GM19468 (cell line): Measurements from ENCODE around the gene DEPDC7.

Experiments used
- ATAC-seq: cut with Tn5 transposase; IDR thresholded peaks from one replicate; pipeline ENCODE4 v1.9.1; 2021; ENCODE audit warnings: mild to moderate bottlenecking, moderate library complexity, moderate number of reproducible peaks; ENCODE audit not compliant: unreplicated experiment; ENCODE audit errors: extremely low read depth

Gene DEPDC7

DNA sequence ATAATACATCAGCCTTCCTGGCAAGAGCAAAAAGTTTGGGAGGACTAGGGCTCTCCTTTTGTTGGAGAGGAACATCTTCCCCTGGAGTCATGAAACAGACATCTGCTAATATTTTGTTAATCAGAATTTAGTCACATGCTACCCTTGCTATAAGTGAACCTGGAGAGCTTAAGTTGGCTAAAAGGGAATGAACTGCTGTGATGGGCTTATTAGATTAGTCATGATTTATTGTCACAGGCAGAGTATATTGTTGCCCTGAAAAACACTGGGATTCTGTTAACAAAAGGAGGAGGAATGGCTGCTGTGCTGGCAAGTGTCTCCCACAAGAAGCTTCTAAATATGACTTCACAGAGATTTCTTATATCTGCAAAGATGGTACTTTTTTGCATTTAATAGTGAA is 39.7 kb downstream of the DEPDC7 start:
- no peak for ATAC-seq

DNA sequence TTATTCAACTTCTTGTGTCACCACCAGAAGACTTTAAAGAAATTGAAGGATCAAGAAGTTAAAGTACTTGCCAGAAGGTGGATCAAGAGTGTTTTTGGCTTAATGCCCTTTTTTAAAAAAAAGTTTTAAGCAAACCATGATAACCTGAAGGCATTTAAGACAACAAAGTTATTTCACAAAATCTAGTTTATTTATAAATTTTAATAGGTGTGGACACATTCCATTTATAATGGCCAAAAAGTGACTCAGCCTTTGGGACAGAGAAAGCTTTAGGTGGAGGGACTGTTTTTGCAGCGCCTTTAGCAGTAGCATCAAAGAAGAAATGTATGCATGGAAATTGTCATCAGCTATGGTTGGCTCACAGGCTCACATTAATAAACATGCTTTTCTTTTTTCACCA is 41.6 kb downstream of the DEPDC7 start:
- ATAC-seq = no peak

DNA sequence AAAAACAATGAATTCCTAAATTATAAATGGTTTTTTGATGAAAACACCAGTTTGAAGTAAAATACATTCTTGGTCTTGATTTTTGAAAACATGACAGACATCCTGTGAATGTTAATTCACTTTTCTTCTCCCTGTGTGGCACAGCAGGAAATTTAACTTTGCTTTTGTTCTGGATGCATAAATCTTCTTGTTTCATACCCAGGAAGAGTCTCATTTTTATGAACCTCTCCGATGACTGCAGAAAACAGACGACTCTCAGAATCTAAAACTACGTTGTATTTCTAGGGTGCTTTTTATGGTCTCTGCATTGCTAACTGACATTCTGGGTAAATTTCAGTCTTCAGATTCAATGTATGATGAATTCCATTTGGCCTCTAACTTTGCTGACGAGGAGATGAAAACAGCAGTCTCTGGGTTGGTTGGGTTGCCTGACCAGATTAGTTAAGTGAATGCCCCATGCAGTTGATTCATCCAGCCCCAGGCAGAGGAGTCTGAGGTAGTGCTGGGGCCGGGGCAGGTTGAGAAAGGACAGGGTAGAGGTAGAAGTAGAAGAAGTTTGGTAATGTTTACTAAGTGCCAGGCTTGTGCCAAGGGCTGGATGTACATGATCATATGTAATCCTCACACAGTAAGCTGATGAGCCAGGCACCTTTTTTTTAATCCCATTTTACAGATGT is 43.8 kb downstream of the DEPDC7 start:
- no peak for ATAC-seq

DNA sequence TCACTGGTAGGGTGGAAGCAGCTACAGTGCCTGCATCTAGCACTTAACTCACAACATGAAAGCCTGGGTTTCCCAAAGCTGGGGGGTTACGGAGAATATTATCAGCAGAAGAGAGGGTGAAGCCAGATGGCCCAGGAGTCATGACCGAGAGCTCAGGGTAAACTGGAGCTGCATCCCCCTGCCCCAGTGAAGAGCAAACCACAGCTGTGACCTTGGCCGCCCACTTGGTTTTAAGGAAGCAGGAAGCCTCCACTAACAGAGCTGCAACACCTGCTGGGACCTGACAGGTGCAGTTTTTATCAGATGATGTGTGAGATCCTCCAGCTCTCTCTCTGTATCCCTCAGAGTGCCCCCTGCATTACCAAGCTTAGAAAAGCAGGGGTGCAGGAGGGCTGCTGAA is 44.6 kb downstream of the DEPDC7 start:
- no peak for ATAC-seq

DNA sequence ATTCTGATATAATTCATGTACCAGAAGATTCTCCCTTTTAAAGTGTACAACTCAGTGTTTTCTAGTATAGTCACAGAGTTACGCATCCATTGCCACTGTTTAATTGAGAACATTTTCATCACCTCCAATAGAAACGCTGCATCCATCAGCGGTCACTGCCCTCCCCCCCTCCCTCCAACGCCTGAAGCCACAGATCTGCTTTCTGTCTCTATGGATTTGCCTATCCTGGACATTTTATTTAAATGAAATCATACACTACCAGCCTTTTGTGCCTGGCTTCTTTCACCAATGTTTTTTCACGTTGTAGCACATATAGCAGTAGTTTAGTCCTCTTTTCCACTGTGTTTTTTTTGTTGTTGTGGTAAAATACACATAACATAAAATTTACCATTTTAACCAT is 46.5 kb downstream of the DEPDC7 start:
- no peak for ATAC-seq

DNA sequence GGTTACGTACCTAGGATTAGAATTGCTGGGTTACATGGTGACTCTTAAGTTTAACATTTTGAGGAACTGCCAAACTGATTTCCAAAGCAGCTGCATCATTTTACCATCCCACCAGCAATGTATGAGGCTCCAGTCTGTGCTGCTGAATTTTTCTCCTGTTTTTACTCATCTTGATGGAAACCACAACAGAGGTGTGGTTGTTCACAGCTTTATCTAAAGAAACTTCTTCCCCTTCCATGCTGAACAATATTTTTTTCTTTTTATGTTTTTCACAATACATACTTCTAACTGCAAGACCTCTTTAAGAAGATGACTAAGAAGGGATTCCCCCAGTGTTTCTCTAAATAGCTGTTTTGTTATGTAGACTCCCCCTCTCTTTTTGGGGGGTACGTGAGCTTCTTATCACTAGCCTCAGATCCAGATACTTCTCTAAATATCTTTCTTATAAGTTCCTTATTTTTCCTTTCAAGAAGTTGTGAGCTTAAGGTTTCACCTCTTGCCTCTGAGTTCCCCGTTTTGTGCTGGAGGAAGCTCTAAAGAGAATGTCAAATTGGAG is 47.7 kb downstream of the DEPDC7 start:
- ATAC-seq = no peak

DNA sequence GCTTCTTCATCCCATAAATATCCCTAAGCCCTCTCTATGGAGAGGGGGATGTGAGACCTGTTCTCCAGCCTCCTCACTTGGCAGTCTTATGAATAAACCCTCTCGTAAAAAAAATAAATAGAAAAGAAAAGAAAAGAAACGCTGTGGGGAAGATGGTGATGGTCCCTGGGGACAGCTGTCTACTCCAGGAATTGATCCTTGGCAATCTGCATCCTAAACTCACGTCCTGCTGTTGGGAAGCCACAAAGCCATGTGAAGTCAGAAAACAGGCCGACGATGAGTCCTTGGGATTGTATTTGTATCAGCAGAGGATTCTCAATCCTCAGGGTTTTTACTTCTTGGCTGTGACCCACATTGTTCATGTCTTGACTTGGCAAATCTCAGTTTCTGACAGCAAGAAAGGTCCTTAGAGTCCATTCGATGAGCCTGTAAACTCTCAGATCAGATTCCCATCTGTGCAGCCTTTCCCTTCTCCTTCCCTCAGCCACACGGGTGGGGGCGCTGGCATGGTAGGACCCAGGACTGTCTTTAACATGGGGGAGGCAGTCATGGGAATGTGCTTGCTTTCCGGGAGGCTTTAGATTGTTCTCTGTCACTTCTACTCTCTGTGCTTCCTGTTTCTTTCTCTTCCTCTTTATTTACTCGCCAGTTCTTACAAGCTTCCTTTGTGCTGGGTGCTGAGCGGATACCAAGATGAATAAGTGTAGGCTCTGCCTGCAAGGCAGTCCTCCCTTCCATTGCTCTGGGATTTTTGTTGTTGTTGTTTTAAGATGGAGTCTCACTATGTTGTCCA is 48.6 kb downstream of the DEPDC7 start:
- no peak for ATAC-seq

DNA sequence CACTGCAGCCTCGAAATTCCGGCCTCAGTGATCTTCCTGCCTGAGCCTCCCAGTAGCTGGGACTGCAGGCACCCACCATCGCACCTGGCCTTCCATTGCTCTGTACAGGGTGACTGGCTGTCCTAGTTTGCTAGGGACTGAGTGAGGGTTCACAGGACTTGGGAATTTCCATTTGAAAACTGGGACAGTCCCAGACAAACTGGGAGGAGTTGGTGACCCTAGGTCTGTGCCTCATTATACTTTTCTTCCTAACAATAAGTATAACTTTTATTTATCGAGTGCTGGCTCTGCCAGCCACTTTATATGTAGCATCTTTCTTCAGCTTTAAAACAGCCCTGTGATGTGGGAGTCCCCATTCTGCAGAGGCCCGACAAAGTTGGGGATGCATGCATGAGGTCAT is 49.2 kb downstream of the DEPDC7 start:
- no peak for ATAC-seq

DNA sequence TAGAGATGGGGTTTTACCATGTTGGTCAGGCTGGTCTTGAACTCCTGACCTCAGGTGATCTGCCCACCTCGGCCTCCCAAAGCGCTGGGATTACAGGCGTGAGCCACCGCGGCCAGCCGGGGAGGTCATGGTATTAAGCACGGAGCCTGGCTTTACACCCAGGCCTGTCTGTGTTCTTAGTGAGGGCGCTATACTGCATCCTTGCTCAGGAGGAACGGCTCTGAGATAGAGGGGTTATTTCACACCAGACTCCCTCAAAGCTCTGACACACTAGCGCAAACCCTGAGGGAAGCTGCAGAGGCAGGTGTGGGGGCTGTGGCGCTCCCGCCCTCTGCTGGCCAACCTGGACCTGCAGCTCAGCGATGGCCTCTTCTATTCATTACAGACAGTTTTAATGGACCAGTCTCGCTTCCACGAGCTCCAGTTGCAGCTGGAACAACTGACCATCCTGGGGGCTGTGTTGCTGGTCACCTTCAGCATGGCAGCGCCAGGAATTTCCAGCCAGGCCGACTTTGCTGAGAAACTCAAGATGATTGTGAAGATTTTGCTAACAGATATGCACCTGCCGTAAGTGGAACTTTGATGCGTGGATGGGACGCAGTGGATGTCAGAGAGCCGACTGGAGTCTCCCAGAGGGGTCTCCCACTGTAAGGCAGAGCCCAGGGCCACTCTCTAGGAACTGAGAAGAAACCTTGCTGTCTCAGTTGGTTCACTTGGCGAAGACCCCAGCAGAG is 49.9 kb downstream of the DEPDC7 start:
- ATAC-seq = no peak

DNA sequence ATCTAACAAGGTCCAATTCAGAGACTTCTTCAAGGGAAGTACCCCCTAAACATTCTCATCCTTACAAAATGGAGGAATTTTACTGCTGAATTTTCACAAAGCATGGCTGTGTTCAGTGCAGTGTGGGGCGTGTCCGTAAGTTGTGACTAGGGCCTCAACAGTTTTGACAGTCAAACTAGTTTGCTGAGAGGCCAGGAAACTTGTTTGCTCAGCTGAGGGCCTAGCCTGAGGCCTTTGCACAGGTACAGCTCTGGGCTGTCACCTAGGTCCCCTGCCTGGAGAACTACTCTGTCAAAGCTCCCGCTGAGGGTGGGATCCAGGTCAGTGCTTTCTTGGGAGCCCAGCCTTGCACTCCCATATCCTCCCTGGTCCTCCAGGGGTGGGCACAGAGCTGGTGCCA is 51.6 kb downstream of the DEPDC7 start:
- ATAC-seq = no peak

DNA sequence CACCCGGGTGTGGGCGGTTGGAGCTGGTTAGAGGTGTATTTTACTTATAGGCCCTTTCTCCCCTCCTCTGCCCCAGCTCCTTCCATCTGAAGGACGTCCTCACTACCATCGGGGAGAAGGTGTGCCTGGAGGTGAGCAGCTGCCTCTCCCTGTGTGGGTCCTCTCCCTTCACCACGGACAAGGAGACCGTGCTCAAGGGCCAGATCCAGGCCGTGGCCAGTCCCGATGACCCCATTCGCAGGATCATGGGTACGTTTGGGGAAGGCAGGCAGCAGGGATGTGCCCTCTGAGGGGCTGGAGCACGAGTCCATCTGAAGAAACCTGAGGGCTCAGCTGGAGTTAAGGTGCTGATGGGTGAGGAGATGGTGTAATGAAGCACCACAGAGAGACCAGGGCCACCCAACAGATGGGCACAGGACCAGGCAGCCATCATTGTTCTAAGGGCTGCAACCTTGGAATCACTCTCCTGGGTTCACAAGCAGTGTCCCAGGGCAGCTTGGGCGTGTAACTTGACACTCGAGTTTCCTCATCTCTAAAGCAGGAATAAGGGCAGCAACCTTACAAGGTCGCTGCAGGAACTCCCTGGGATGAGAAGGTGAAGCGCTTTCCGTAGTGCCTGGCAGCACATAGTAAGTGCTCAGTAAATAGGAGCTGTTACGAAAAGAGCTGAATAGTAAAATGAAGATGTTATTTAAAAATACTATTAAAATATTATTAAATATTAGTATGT is 53.1 kb downstream of the DEPDC7 start:
- no peak for ATAC-seq

DNA sequence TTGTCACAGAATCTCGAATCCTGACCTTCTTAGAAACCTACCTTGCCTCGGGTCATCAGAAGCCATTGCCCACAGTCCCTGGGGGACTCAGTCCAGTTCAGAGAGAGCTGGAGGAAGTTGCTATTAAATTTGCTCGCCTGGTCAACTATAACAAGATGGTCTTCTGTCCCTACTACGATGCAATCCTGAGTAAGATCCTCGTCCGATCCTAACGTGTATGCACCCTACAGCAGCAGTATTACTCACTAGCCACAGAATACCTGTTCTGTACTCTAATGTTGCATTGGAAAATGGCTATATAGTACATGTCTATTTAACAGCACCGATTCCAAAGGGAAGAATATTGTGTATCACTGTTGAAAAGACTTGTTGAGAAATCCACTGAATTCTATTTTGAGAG is 56.8 kb downstream of the DEPDC7 start:
- no peak for ATAC-seq
